OCI-LY7 (cell line): ENCODE data around the gene BTG2.

Experiments
- EZH2phosphoT487 ChIP-seq: fragments of 200-600 bp; sonication (generic); IDR thresholded peaks from 2 replicates; pipeline ENCODE4 v1.6.1; 2018; ENCODE audit warnings: low read depth, borderline replicate concordance, mild to moderate bottlenecking, mixed run types, antibody characterized with exemption, low read length, moderate library complexity, mixed read lengths
- TF ChIP-seq, protein P1 (sequence below): fragments of 200-600 bp; sonication (generic); conservative IDR thresholded peaks from 2 replicates; pipeline ENCODE4 v1.5.1; 2014; ENCODE audit warnings: mild to moderate bottlenecking, antibody characterized with exemption, low read length, moderate library complexity, mixed read lengths

DNA sequence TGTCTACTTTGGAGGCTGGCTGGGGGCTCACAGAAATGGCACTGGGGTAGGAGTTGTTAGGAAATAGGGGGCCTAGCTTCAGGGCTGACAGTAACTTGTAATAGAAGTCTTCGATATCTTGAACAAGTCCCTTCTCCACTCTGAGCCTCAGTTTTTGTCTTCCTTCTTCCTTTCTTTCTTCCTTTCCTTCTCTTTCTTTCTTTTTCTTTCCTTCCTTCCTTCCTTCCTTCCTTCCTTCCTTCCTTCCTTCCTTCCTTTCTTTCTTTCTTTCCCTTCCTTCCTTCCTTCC is 12.9 kb downstream of the BTG2 start:
- TF ChIP-seq, protein P1, sequence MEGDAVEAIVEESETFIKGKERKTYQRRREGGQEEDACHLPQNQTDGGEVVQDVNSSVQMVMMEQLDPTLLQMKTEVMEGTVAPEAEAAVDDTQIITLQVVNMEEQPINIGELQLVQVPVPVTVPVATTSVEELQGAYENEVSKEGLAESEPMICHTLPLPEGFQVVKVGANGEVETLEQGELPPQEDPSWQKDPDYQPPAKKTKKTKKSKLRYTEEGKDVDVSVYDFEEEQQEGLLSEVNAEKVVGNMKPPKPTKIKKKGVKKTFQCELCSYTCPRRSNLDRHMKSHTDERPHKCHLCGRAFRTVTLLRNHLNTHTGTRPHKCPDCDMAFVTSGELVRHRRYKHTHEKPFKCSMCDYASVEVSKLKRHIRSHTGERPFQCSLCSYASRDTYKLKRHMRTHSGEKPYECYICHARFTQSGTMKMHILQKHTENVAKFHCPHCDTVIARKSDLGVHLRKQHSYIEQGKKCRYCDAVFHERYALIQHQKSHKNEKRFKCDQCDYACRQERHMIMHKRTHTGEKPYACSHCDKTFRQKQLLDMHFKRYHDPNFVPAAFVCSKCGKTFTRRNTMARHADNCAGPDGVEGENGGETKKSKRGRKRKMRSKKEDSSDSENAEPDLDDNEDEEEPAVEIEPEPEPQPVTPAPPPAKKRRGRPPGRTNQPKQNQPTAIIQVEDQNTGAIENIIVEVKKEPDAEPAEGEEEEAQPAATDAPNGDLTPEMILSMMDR, result no peak
- no peak for TF ChIP-seq EZH2phosphoT487
